ENCODE results near the gene RPS3.

GRCh38 chr11:75394085-75394840 lies 5.1 kb upstream of the RPS3 start:
- no peak for TF ChIP-seq BHLHE40 (IDR thresholded peaks at IDR 0.05; ENCODE audit: low read length)
- no peak for TF ChIP-seq NFKB2 (CRISPR knock-in tag; IDR thresholded peaks at IDR 0.05; ENCODE audit: borderline replicate concordance)
- no peak for TF ChIP-seq ZFX (CRISPR knock-in tag; IDR thresholded peaks at IDR 0.05; ENCODE audit: low read depth)
- no peak for TF ChIP-seq SMAD1 (CRISPR knock-in tag; IDR thresholded peaks at IDR 0.05; ENCODE audit: borderline replicate concordance, low read depth)
- TF ChIP-seq E2F1 (CRISPR knock-in tag; IDR thresholded peaks at IDR 0.05), result no peak
- TF ChIP-seq REPIN1 (CRISPR knock-in tag; IDR thresholded peaks at IDR 0.05; ENCODE audit: borderline replicate concordance, low read depth), result no peak
- TF ChIP-seq EP300 (IDR thresholded peaks at IDR 0.05; ENCODE audit: low read depth in 2 of 2, low read length in 2 of 2), result no peak
- no peak for TF ChIP-seq EP300 (CRISPR knock-in tag; IDR thresholded peaks at IDR 0.05; ENCODE audit: borderline replicate concordance)
- no peak for TF ChIP-seq SRF (IDR thresholded peaks at IDR 0.05; ENCODE audit: low read depth, low read length)
- TF ChIP-seq ZNF318 (CRISPR knock-in tag; IDR thresholded peaks at IDR 0.05), result no peak
- TF ChIP-seq PHB2 (IDR thresholded peaks at IDR 0.05; ENCODE audit: partially characterized antibody), result no peak
- no peak for TF ChIP-seq PCBP1 (IDR thresholded peaks at IDR 0.05; ENCODE audit: borderline replicate concordance, low read depth, low read length)

All from HepG2 (cell line).